HG03354 (cell line): Measurements from ENCODE around the gene ADGRL3.
"Not testable (repeated sequence)": the region's sequence is repeated elsewhere in the genome, so short reads cannot be mapped to it uniquely, and the experiment has no call there.

Experiments
- ATAC-seq: cut with Tn5 transposase; IDR thresholded peaks from one replicate; pipeline ENCODE4 v1.9.1; 2021; ENCODE audit warnings: mild to moderate bottlenecking; ENCODE audit not compliant: unreplicated experiment, poor library complexity, severe bottlenecking

The ADGRL3 gene

GRCh38 chr4:61580721-61581377, 380.7 kb downstream of the ADGRL3 start:
- no peak for ATAC-seq

DNA sequence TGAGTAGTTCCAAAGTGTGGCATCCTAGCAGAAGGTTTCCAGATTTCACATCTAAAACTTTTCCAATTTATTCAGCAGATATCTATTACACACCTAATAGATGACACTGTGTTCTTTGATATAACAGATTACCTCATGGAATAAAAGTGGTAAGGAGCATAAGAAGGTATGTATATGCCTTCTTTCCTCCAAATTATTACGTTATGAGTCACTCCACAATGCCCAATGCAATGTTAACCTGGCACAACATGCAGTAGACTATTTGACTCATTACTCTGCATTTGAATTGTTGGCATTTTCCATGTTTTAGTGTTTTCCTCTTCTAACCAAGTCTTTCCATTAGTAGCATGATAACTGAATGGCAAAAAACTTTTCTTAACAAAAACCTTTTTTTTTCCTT, 383.6 kb downstream of the ADGRL3 start:
- no peak for ATAC-seq

- no peak for ATAC-seq
These were observed 388.7 kb downstream of the ADGRL3 start for GRCh38 chr4:61588621-61589402.

GRCh38 chr4:61590881-61591280, 390.8 kb downstream of the ADGRL3 start:
- ATAC-seq = no peak

DNA sequence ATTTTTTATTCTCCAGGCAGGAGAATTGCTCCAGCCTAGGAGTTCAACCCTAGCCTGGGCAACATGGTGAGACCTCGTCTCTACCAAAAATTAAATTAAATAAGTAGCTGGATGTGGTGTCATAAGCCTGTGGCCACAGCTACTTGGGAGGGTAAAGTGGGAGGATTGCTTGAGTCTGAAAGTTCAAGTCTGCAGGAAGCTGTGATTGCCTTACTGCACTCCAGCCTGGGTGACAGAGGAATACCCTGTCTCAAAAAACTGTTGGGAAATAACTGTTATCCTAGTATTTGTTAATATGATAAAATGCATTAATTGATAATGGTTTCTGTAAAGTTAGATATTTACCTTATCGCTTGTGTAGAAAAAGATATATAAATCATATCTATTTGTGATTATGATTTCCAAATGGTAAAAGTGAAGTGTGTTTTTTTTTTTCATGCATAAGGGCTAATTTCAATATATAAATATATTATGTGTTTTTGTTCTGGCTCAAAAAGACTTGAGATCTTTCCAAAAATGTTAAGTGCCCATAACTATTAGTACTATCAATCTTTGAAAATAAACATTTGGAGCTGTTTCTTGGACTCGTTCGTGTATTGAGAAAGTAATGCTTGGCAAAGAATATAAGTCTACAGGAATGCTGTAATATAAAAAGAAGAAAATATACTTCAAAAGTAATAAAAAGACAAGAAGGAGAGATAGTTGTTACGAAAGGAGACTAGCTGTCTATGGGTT, 396.6 kb downstream of the ADGRL3 start:
- no peak for ATAC-seq

DNA sequence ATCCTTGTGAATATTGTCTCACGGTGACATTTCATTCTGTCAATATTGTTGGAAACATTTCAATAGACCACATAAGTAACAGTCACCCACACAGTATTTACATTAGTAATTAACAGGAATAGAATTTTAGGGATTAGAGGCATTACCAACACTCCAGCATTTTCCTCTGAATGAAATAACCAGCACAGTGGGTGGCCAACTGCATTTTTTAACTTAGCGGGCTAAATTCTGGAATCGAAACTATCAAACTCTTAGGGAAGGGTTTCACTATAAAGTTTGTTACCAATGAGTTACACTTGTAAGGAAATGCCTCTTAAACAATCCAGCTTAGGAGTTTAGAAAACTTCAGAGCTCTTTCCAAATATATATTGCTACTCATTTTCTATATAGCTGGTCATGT, 403.0 kb downstream of the ADGRL3 start:
- no peak for ATAC-seq

DNA sequence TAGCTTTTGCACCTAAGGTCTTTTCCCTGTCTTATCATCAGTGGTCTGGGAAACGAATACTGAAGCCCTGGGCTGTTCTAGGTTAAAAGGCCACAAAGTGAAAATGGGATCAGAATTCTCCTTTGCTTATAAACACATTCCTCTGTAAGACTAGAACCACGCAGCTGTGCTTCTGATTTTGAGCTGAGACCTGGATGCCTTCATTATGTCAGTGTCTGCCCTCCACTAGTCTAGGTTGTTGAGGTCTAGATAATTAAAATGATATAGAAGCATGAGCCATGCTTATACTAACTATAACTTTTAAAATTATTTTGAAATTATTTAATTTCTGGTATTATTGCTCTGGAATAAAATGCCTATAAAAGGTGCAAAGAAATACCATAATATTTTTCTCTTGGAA, 403.9 kb downstream of the ADGRL3 start:
- no peak for ATAC-seq

DNA sequence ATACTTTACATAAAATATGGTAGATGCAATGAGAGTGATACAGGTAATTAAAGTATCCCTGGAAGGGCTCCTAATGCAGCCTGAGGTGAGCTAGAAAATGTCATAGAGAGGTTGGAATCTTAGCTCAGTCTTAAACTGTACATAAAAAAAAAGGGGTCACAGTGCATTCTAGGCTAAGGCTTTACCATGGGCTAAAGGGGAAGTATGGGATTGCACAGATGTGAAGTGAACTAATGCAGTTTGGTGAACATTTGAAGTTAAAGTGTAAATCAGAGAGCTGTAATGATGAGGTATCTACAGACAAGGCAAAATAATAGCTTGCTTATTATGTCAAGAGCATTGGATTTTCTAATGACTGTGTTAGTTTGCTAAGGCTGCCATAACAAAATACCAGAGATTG, 405.9 kb downstream of the ADGRL3 start:
- no peak for ATAC-seq

- ATAC-seq = no peak
These were observed 414.1 kb downstream of the ADGRL3 start for GRCh38 chr4:61614231-61614630.

DNA sequence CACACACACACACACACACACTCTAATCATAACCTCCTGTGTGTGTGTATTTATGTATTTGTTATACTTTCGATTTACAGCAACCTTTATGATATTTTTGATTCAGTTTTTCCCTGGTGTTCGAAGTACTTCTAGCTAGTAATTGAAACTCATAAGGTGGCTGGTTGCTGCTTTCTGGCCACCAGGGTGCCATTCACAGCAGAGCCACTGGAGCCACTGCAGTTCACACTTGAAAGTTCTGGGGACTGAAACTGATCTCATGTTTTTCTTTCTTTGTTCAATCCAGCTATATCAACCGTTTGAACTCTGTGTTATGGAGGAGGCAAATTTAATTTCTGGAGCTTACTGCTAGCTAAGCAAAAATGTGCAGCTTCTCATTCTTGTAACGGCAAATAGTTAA, 419.4 kb downstream of the ADGRL3 start:
- no peak for ATAC-seq

DNA sequence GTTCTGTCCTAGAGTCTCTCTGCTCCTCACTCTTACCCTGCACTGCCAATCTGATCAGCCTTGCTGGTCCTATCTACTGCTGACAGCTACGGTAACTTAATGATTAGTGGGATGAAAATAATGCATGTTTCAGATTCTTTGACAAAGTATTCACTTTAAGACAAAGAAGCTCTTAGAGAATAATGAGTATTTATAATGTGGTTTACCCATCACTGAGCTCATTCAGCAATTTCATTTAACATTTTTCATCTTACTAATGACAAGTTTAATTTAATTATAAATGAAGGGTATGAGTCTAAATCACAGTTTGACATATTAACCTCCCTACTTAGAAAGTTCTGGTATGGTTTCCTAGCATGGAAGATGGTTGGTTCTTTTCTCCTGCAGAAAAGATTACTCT, 428.2 kb downstream of the ADGRL3 start:
- ATAC-seq = no peak

- no peak for ATAC-seq
These were observed 428.6 kb downstream of the ADGRL3 start for GRCh38 chr4:61628727-61629126.

DNA sequence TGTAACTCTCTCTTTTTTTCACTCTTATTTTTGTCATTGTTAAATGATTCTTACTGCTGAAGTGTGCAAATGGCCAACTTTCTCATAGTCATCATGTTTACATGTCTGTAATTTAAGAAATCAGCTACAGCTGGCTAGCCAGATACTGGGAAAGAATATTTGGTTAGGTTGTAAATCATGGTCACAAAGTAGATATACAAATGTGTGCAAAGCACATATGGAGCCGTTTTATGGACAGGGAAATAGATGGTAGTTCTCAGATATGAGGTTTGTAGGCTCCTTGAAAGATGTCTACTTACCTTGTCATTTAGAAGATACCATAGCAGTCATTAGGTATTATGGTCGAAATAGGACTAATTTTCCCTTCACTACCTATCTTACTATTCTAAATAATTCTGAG, 430.4 kb downstream of the ADGRL3 start:
- no peak for ATAC-seq

DNA sequence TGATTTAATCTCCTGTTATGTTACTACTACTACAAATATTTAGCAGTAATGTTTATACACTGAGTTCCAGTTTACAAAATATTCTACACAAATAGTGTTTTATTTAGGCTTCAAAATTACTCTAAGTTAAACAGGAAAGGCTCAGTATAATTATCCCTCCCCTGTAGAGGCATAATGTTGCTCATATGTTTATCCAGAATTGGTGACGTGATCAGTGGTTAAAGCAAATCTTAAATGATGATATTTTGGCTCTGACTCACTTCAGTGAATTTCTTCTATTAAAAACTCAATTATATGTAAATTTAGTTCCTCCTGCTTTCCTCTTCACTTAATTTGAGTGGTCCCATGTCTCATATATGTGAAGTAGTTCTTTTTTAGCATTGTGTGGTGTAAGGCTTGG, 438.5 kb downstream of the ADGRL3 start:
- ATAC-seq = no peak

- not testable (repeated sequence) for ATAC-seq
These were observed 446.7 kb downstream of the ADGRL3 start for GRCh38 chr4:61646746-61647350.

DNA sequence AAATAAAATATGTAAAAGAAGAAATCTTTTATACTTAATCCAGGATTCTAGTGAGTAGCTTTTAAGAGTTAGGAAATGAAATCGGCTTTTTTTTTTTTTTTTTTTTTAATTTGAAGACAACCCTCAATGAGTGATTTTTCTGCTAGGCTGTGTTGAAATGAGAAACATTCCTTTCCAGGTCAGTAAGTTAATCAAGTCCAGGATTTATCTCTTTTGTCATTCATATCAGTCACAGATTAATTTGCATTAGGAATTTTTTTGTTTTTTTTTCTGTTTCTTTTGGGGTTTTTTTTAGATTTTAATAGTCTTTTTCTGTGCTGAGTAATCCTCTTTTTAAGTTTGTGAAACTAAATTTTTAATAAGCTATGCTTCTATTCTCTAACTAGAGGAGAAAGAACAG, 448.1 kb downstream of the ADGRL3 start:
- ATAC-seq = no peak

DNA sequence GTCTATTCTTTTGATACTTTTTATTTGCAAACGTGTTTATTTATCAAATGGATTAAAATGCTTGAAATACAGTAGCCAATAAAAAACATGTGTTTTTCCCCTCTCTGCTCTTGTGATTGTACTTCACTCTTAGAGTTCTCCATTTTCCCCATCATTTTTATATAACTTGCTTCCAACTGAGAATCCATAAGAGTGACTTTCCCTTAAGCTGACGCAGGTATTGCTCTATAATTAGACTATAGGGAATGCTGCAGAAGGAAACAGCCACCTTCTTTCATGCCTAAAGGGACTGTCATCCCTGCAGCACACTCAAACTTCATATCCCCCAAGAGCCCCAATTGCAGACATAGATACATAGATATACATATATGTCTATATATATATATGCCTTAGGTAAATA, 456.9 kb downstream of the ADGRL3 start:
- no peak for ATAC-seq

DNA sequence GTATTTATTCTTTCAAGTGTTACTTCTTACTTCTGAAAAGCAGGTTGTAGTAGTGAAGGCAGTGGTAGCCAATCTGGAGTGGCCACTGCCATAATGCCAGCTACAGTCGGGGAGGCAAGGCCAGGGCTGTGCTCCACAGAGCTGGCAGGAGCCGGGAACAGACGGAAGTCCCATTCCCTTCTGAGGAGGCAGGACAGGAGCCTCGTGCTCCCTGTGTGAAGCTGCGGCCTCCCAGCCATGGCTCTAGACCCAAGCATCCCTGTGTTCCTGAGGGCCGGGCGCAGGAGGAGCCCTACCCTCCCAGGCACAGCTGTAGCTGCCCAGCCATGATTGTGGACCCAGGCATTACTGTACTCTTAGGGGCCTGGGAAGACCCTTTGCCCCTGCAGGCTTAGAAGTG, 461.8 kb downstream of the ADGRL3 start:
- ATAC-seq = no peak

GRCh38 chr4:61662362-61662761, 462.2 kb downstream of the ADGRL3 start:
- ATAC-seq = no peak

DNA sequence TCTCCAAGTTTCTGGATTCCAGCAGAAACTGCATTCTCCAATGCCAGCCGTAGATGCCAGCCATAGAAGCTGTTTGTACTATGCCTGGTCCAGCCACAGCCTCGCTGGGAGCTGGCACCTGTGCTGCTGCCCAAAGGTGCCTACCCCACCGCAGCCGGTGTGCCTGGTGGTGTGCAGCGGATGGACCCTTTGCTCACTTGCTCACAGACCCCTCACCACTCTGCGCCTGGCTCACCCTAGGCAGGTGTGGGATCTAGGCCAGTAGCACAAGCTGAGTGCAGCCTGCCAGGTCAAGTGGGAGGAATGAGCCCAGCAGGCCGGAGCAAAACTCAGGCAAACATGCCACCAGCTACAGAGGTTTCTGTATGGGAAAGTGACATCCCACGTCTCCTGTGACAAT, 463.2 kb downstream of the ADGRL3 start:
- ATAC-seq = no peak
